Stimulated activated CD4-positive, alpha-beta T cell treated with anti-CD3 and anti-CD28 coated beads, Interleukin-2, amount 100 ng/mL, for 24 hours (primary cell): ENCODE measurements around the gene DGKB.

Experiments
- DNase-seq, 2 donors: peaks; one replicate each; pipeline ENCODE4 v3.0.0-alpha.2; 2020

The DGKB gene

GRCh38 chr7:14676896-14677295 lies 225.7 kb downstream of the DGKB start:
- DNase-seq = no peak

GRCh38 chr7:14673202-14673601 lies 229.3 kb downstream of the DGKB start:
- DNase-seq = no peak

- DNase-seq = no peak
These were observed 235.6 kb downstream of the DGKB start for GRCh38 chr7:14666913-14667312.

GRCh38 chr7:14666304-14666703 lies 236.2 kb downstream of the DGKB start:
- no peak for DNase-seq

- DNase-seq = no peak
These were observed 262.8 kb downstream of the DGKB start for GRCh38 chr7:14639801-14640200.

GRCh38 chr7:14639329-14639728 lies 263.2 kb downstream of the DGKB start:
- no peak for DNase-seq

GRCh38 chr7:14637968-14638367 lies 264.6 kb downstream of the DGKB start:
- no peak for DNase-seq

- DNase-seq = no peak
These were observed 266.6 kb downstream of the DGKB start for GRCh38 chr7:14635955-14636354.

- no peak for DNase-seq
These were observed 272.5 kb downstream of the DGKB start for GRCh38 chr7:14630048-14630447.

GRCh38 chr7:14628516-14628915 lies 274.0 kb downstream of the DGKB start:
- DNase-seq = no peak

GRCh38 chr7:14626076-14626475 lies 276.5 kb downstream of the DGKB start:
- DNase-seq = no peak

GRCh38 chr7:14622559-14622958 lies 280.0 kb downstream of the DGKB start:
- no peak for DNase-seq

- DNase-seq = no peak
These were observed 296.4 kb downstream of the DGKB start for GRCh38 chr7:14606101-14606500.

GRCh38 chr7:14604606-14605005 lies 297.9 kb downstream of the DGKB start:
- no peak for DNase-seq

- no peak for DNase-seq
These were observed 299.7 kb downstream of the DGKB start for GRCh38 chr7:14602851-14603250.

- DNase-seq = no peak
These were observed 301.7 kb downstream of the DGKB start for GRCh38 chr7:14600766-14601367.

GRCh38 chr7:14598978-14599377 lies 303.6 kb downstream of the DGKB start:
- DNase-seq = no peak

GRCh38 chr7:14596421-14596820 lies 306.1 kb downstream of the DGKB start:
- no peak for DNase-seq

- DNase-seq = no peak
These were observed 312.3 kb downstream of the DGKB start for GRCh38 chr7:14590206-14590605.

GRCh38 chr7:14585232-14585631 lies 317.3 kb downstream of the DGKB start:
- DNase-seq = no peak

GRCh38 chr7:14583518-14583917 lies 319.0 kb downstream of the DGKB start:
- DNase-seq = no peak

- DNase-seq = no peak
These were observed 320.5 kb downstream of the DGKB start for GRCh38 chr7:14582010-14582409.

GRCh38 chr7:14579971-14580370 lies 322.6 kb downstream of the DGKB start:
- DNase-seq = no peak

- no peak for DNase-seq
These were observed 326.0 kb downstream of the DGKB start for GRCh38 chr7:14576578-14576977.

GRCh38 chr7:14570750-14571607 lies 331.6 kb downstream of the DGKB start:
- no peak for DNase-seq
